Loucy (cell line): ENCODE data around the gene MCF2L2.

Source experiments
- CTCF ChIP-seq: fragments of 200-600 bp; sonication (generic); conservative IDR thresholded peaks from 2 replicates; pipeline ENCODE4 v1.5.1; 2014; ENCODE audit warnings: mild to moderate bottlenecking, antibody characterized with exemption, low read length
- EZH2phosphoT487 ChIP-seq: fragments of 200-600 bp; IDR thresholded peaks from 2 replicates; pipeline ENCODE4 v1.6.1; 2018; ENCODE audit warnings: antibody characterized with exemption, mild to moderate bottlenecking, moderate library complexity, borderline replicate concordance

- TF ChIP-seq CTCF (no peak), EZH2phosphoT487 (no peak)
Measured at GRCh38 chr3:183259621-183260020, 168.8 kb downstream of the MCF2L2 start.
